ENCODE data around the gene MIPOL1. TPM values are rescaled to one million over a fixed set of nuclear protein-coding genes. Genes with fewer than 3 reads are reported as not detected.

The MIPOL1 gene
- total and polyA plus RNA-seq, 9 of the 15 experiments (the other 6 are each of a cell fraction or from before 2014, with no cell fraction given), result 6.7 to 21.9 (median 12.4) TPM

- TF ChIP-seq CEBPZ (IDR thresholded peaks at IDR 0.05; ENCODE audit: borderline replicate concordance, low read depth, low read length), result no peak
- TF ChIP-seq CCAR2 (IDR thresholded peaks at IDR 0.05; ENCODE audit: low read depth, low read length), result no peak
These were observed 39.4 kb downstream of the MIPOL1 start (continued) for GRCh38 chr14:37237094-37237493.

DNA sequence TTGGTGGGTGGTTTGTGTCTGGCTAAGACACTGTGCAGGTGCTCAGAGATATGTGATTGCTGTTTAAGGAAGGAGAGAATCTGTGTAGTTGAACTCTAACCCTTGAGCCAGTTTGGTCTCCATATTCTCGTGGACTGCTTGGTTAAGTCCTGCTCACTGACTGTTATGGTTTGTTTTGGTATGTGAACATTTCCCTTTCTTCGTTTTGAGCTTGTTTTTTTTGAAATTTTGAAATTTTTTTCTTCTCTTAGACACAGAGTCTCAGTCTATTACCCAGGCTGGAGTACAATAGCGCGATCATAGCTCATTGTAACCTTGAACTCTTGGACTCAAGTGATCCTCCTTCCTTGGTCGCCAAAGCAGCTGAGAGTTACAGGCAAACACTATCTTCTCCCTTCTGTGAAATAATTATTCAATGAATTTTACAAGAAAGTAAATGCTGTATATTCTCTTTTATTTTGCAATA is 40.0 kb downstream of the MIPOL1 start:
- ChIA-PET CTCF (ENCODE audit: low intra/inter-chr PET ratio) (no interaction called here), POLR2A (no interaction called here)
- FAIRE-seq (no peak), ATAC-seq (no peak), DNase-seq (ENCODE audit: extremely low read depth in 1 of 4, low spot score in 3 of 4) (no peak)
- Histone ChIP-seq H3K79me2 (ENCODE audit: control insufficient read depth, insufficient read depth, low read length) (no peaks in the 10 kb centered on the region), H3K27me3 (ENCODE audit: control insufficient read depth in 2 of 2, insufficient read depth in 2 of 2, low read length in 2 of 2) (no peaks in the 10 kb centered on the region), H3K9me3 (replicated peaks; ENCODE audit: control insufficient read depth, insufficient read depth, low read depth, low read length) (no peaks in the 10 kb centered on the region), H3K4me1 (replicated peaks in 1 of 2; ENCODE audit: control insufficient read depth in 2 of 2, insufficient read depth in 2 of 2, low read length in 2 of 2) (no peaks in the 10 kb centered on the region; a peak in 1 of 5 replicates), H3K9ac (ENCODE audit: insufficient read depth in 1 of 2, low read depth in 2 of 2, low read length in 2 of 2) (no peak overlapping the region), H3K4me3 (no peak overlapping the region), H4K20me1 (replicated peaks; ENCODE audit: control insufficient read depth, insufficient read depth, low read length) (no peaks in the 10 kb centered on the region), H3K4me2 (ENCODE audit: insufficient read depth, low read length) (no peak overlapping the region), H2AFZ (ENCODE audit: low read depth, low read length) (no peak overlapping the region), H3K27ac (ENCODE audit: extremely low read depth, low read depth, low read length) (no peak overlapping the region), H3K9me1 (ENCODE audit: control insufficient read depth, insufficient read depth, low read length) (no peaks in the 10 kb centered on the region), H3K36me3 (ENCODE audit: control insufficient read depth, insufficient read depth, low read length) (no peaks in the 10 kb centered on the region)
- WGBS (ENCODE audit: insufficient coverage, low coverage, missing lambda C conversion rate), result 59% methylated on average over 5 of the region's 5 CpGs
- in situ Hi-C loops (cut with MboI), result no loop called here
- intact Hi-C loops (cut with micrococcal nuclease), result loop anchor here (10.0 kb wide), 1 partner anchor 593 kb away; no protein-coding TSS in a partner anchor
- BruUV-seq (replicated peaks), result no TSS peak
- no peak for TF ChIP-seq TCFL5 (CRISPR knock-in tag; conservative IDR thresholded peaks at IDR 0.05)
- TF ChIP-seq HNRNPUL1 (IDR thresholded peaks at IDR 0.05; ENCODE audit: low read length), result no peak

Measured in K562 (cell line).